MM.1S (cell line): ENCODE data around the gene SPRR1B.

ENCODE experiments used
- DNase-seq: peaks from one replicate; pipeline ENCODE4 v3.0.0-alpha.2; 2015
- H2AFZ ChIP-seq: fragments of 300-600 bp; sonication (generic); 2 replicates; pipeline ENCODE4 v1.6.0; 2016; ENCODE audit warnings: antibody characterized with exemption, low read length
- H3F3A ChIP-seq: fragments of 300-600 bp; sonication (generic); 2 replicates; pipeline ENCODE4 v1.6.1; 2016; ENCODE audit warnings: mild to moderate bottlenecking, antibody characterized with exemption, low read length, moderate library complexity, mixed read lengths; ENCODE audit not compliant: insufficient read depth
- H3K27ac ChIP-seq: fragments of 300-600 bp; sonication (generic); 2 replicates; pipeline ENCODE4 v1.5.1; 2016; ENCODE audit warnings: mild to moderate bottlenecking, low read length
- H3K27me3 ChIP-seq: fragments of 300-600 bp; sonication (generic); replicated peaks from 2 replicates; pipeline ENCODE4 v1.6.0; 2016; ENCODE audit warnings: low read length; ENCODE audit not compliant: insufficient read depth
- H3K36me3 ChIP-seq: fragments of 300-600 bp; sonication (generic); replicated peaks from 2 replicates; pipeline ENCODE4 v1.6.1; 2016; ENCODE audit warnings: mild to moderate bottlenecking, low read length, mixed read lengths; ENCODE audit not compliant: insufficient read depth
- H3K4me1 ChIP-seq: fragments of 300-600 bp; sonication (generic); 2 replicates; pipeline ENCODE4 v1.6.1; 2016; ENCODE audit warnings: low read length, mixed read lengths
- H3K4me2 ChIP-seq: fragments of 300-600 bp; sonication (generic); 2 replicates; pipeline ENCODE4 v1.6.0; 2016; ENCODE audit warnings: low read depth, low read length
- H3K4me3 ChIP-seq: fragments of 300-600 bp; sonication (generic); 2 replicates; pipeline ENCODE4 v1.5.1; 2016; ENCODE audit warnings: low read length, mixed read lengths
- H3K79me2 ChIP-seq: fragments of 300-600 bp; sonication (generic); 2 replicates; pipeline ENCODE4 v1.6.1; 2016; ENCODE audit warnings: mixed run types, low read length, mixed read lengths
- H3K9ac ChIP-seq: fragments of 300-600 bp; sonication (generic); 2 replicates; pipeline ENCODE4 v1.6.1; 2016; ENCODE audit warnings: low read length, mixed read lengths
- H3K9me2 ChIP-seq: fragments of 300-600 bp; sonication (generic); replicated peaks from 2 replicates; pipeline ENCODE4 v1.6.1; 2016; ENCODE audit warnings: mild to moderate bottlenecking, low read length, mixed read lengths; ENCODE audit not compliant: insufficient read depth
- H3K9me3 ChIP-seq: fragments of 300-600 bp; sonication (generic); replicated peaks from 2 replicates; pipeline ENCODE4 v1.6.1; 2016; ENCODE audit warnings: mild to moderate bottlenecking, low read length, mixed read lengths; ENCODE audit not compliant: insufficient read depth
- H4K20me1 ChIP-seq: fragments of 300-600 bp; sonication (generic); 2 replicates; pipeline ENCODE4 v1.6.1; 2016; ENCODE audit warnings: mild to moderate bottlenecking, low read length, moderate library complexity, mixed read lengths; ENCODE audit not compliant: insufficient read depth
- CTCF ChIP-seq: fragments of 300-600 bp; sonication (generic); IDR thresholded peaks from 2 replicates; pipeline ENCODE4 v1.5.1; 2016; ENCODE audit warnings: antibody characterized with exemption, low read length, mixed read lengths
- EZH2 ChIP-seq: fragments of 300-600 bp; sonication (generic); optimal IDR thresholded peaks from 2 replicates; pipeline ENCODE3; 2017; ENCODE audit warnings: low read depth, mild to moderate bottlenecking, antibody characterized with exemption, low read length, mixed read lengths
- EZH2phosphoT487 ChIP-seq: fragments of 300-600 bp; sonication (generic); IDR thresholded peaks from 2 replicates; pipeline ENCODE4 v1.6.1; 2018; ENCODE audit warnings: antibody characterized with exemption, low read length

SPRR1B gene

GRCh38 chr1:152996633-152997400, 34.2 kb upstream of the SPRR1B start:
- TF ChIP-seq EZH2phosphoT487 (no peak), EZH2 (no peak), CTCF (no peak)
- Histone ChIP-seq H2AFZ (no peak overlapping the region), H3F3A (no peaks in the 10 kb centered on the region)

GRCh38 chr1:152997901-152998300, 33.1 kb upstream of the SPRR1B start:
- Histone ChIP-seq H3K27me3 (no peaks in the 10 kb centered on the region), H4K20me1 (no peaks in the 10 kb centered on the region), H3K4me2 (no peak overlapping the region), H3K9ac (no peak overlapping the region), H3K9me2 (no peaks in the 10 kb centered on the region), H3K4me3 (no peak overlapping the region), H2AFZ (no peak overlapping the region), H3K4me1 (no peaks in the 10 kb centered on the region), H3K27ac (no peak overlapping the region), H3F3A (no peaks in the 10 kb centered on the region), H3K9me3 (no peaks in the 10 kb centered on the region), H3K79me2 (no peaks in the 10 kb centered on the region), H3K36me3 (no peaks in the 10 kb centered on the region)
- DNase-seq = no peak
- TF ChIP-seq CTCF (no peak), EZH2 (no peak), EZH2phosphoT487 (no peak)

More at GRCh38 chr1:152996633-152997400, 34.2 kb upstream of the SPRR1B start:
- H3K4me1 ChIP-seq = no peaks in the 10 kb centered on the region
- H3K9me3 ChIP-seq = no peaks in the 10 kb centered on the region
- no peaks in the 10 kb centered on the region for H3K27me3 ChIP-seq
- no peak overlapping the region for H3K4me2 ChIP-seq
- DNase-seq = no peak
- no peak overlapping the region for H3K4me3 ChIP-seq
- H3K79me2 ChIP-seq = no peaks in the 10 kb centered on the region
- no peak overlapping the region for H3K27ac ChIP-seq
- H4K20me1 ChIP-seq = no peaks in the 10 kb centered on the region
- no peaks in the 10 kb centered on the region for H3K36me3 ChIP-seq
- H3K9me2 ChIP-seq = no peaks in the 10 kb centered on the region
- no peak overlapping the region for H3K9ac ChIP-seq

GRCh38 chr1:152998476-152998875, 32.5 kb upstream of the SPRR1B start:
- H3K4me1 ChIP-seq = no peaks in the 10 kb centered on the region
- H3F3A ChIP-seq = no peaks in the 10 kb centered on the region
- H4K20me1 ChIP-seq = no peaks in the 10 kb centered on the region
- H3K27me3 ChIP-seq = no peaks in the 10 kb centered on the region
- no peak for DNase-seq
- TF ChIP-seq CTCF = no peak
- no peak for TF ChIP-seq EZH2
- no peak for TF ChIP-seq EZH2phosphoT487
- H3K9ac ChIP-seq = no peak overlapping the region
- no peaks in the 10 kb centered on the region for H3K79me2 ChIP-seq
- no peaks in the 10 kb centered on the region for H3K36me3 ChIP-seq
- no peaks in the 10 kb centered on the region for H3K9me2 ChIP-seq
- no peak overlapping the region for H3K4me3 ChIP-seq
- H3K9me3 ChIP-seq = no peaks in the 10 kb centered on the region
- H3K4me2 ChIP-seq = no peak overlapping the region
- H2AFZ ChIP-seq = no peak overlapping the region
- H3K27ac ChIP-seq = no peak overlapping the region
